HS-27A (cell line): Measurements from ENCODE around the gene OR1N2.
A peak's percentile ranks its signal among the peaks of the same experiment; 100 is the strongest.
"Not testable (repeated sequence)": the region's sequence is repeated elsewhere in the genome, so short reads cannot be mapped to it uniquely, and the experiment has no call there.

ENCODE experiments used
- DNase-seq: peaks from one replicate; pipeline ENCODE4 v3.0.0-alpha.2; 2012; ENCODE audit warnings: low read depth, missing footprints

OR1N2 gene, protein sequence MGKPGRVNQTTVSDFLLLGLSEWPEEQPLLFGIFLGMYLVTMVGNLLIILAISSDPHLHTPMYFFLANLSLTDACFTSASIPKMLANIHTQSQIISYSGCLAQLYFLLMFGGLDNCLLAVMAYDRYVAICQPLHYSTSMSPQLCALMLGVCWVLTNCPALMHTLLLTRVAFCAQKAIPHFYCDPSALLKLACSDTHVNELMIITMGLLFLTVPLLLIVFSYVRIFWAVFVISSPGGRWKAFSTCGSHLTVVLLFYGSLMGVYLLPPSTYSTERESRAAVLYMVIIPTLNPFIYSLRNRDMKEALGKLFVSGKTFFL

GRCh38 chr9:122552812-122553211 lies at the start of gene OR1N2:
OR1N2 (plus strand) TSS chr9:122553112; CDS start chr9:122553212, 100 bp downstream.
- no peak for DNase-seq

DNA sequence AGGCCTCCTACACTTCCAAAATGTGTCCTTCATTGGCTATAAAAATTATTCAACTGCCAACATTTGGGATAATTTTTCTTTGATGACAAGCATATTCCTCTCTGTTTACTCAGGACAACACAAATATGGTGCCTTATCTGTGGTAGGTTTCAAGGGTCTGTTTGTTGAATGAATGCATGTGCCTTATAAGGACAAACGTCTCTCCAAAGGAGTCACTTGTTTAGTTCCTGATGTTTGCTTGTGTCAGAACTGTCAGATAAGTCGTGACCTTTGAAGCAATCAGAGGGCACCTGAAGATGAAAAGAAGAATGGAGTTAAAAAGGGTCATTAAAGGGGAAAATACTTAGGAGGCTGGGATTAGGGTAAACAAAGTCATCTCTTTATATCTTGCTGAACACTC lies 45.9 kb upstream of the OR1N2 start:
- no peak for DNase-seq

DNA sequence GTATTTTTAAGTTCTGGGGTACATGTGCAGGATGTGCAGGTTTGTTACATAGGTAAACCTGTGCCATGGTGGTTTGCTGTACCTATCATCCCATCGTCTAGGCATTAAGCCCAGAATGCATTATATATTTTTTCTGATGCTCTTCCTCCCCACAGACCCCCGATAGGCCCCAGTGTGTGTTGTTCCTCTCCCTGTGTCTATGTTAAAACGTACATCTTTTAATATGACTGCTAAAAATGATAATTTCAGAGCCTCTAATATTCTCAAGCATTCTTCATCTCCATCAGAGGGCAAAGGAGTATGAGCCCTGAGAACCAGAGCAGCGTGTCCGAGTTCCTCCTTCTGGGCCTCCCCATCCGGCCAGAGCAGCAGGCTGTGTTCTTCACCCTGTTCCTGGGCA lies 42.4 kb upstream of the OR1N2 start, which contains the start of gene OR1J2:
TSS of gene OR1J2 (plus strand) at position 301 of the 400 bp plus-strand sequence. CDS start at position 301, 0 bp downstream.
- DNase-seq: no peak

GRCh38 chr9:122518226-122518625 lies 34.7 kb upstream of the OR1N2 start:
- DNase-seq: no peak

GRCh38 chr9:122518841-122519240 lies 34.1 kb upstream of the OR1N2 start, which contains the start of gene OR1J4:
OR1J4 (plus strand) TSS chr9:122519141; CDS start chr9:122519141, 0 bp downstream.
- DNase-seq: no peak

DNA sequence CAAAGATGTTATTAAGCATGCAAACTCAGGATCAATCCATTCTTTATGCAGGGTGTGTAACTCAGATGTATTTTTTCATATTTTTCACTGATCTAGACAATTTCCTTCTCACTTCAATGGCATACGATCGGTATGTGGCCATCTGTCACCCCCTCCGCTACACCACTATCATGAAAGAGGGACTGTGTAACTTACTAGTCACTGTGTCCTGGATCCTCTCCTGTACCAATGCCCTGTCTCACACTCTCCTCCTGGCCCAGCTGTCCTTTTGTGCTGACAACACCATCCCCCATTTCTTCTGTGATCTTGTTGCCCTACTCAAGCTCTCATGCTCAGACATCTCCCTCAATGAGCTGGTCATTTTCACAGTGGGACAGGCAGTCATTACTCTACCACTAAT lies 33.5 kb upstream of the OR1N2 start:
- DNase-seq: no peak

GRCh38 chr9:122526602-122527001 lies 26.3 kb upstream of the OR1N2 start:
- DNase-seq: no peak

DNA sequence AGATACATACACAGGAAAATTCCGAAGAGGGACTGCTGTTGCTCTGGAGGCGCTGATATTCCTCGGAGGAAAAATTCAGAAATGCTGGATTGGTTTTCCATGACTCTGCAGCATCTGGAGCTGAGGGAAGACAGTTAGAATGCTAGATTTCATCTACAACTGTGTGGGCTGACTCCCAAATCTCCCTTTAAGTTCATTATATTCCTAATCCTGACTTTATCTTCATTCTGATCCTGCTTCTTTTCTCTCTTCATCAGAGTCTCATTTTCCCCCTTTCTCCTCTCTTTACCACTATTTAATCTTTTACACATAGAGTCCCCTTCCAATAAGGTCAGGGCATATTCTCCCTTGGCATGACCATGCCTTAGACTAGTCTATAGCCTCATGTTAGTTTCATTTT lies 25.7 kb upstream of the OR1N2 start, which contains the start of gene OR1N1:
TSS of gene OR1N1 (minus strand) at position 101 of the 400 bp plus-strand sequence. CDS start at position 101, 0 bp downstream.
- no peak for DNase-seq

- not testable (repeated sequence) for DNase-seq
Observed at GRCh38 chr9:122531157-122531556, 21.8 kb upstream of the OR1N2 start.

- DNase-seq: no peak
Observed at GRCh38 chr9:122536134-122536533, 16.8 kb upstream of the OR1N2 start.

DNA sequence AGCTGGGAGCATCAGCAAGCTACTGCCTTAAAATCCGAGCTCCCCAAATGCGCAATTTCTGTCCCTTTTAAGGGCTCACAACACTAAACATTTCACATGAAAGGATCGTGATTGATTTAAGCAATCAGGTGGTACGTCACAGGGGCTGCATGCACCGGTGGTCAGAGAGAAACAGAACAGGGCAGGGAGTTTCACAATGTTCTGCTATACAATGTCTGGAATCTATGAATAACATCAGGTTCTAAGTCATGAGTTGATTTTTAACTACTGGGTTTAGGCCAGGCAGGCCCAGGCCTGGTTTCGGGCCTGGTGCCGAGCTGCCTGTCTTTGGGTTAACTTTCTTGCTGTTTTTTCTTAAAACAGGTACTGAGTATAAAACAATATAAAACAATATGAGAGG lies 15.8 kb upstream of the OR1N2 start:
- DNase-seq: not testable (repeated sequence)

GRCh38 chr9:122538757-122539156 lies 14.2 kb upstream of the OR1N2 start:
- no peak for DNase-seq

DNA sequence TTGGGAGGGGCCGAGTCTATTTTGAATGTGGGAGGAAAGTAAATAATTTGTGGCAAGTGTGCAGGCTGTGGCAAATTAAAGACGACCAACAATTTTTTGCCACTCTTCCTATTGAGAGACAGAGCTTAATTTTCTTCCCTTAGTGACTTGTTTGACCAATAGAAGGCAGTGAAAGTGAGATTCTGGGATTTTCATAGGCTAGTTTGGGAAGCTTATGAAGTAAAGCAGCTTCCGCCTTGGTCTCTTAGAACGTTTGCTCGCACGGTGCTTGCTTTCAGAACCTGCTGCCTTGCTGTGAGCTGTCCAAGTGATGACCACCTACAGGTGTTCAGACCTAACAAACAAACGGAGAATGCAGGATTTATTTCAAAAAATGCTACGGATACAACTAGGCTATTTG lies 6.7 kb upstream of the OR1N2 start:
- DNase-seq: no peak

- DNase-seq: no peak
Observed at GRCh38 chr9:122551371-122551770, 1.5 kb upstream of the OR1N2 start.

DNA sequence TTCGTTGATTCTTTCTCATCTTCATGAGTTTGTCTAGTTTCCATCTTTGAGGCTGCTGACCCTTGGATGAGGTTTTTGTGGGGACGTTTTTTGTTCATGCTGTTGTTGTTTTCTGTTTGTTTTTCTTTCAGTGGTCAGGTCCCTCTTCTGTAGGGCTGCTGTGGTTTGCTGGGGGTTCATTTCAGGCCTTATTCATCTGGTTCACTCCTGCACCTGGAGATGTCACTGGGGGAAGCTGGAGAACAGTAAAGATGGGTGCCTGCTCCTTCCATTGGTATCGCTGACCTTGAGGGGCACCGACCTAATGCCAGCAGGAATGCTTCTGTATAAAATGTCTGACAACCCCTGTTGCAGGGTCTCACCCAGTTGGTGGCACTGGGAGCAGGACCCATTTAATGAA lies 8.5 kb downstream of the OR1N2 start:
- DNase-seq: no peak

- no peak for DNase-seq
Observed at GRCh38 chr9:122562134-122562760, 9.3 kb downstream of the OR1N2 start.

- DNase-seq: no peak
Observed at GRCh38 chr9:122567901-122568300, 15.0 kb downstream of the OR1N2 start.

GRCh38 chr9:122572456-122572855 lies 19.5 kb downstream of the OR1N2 start:
- no peak for DNase-seq

DNA sequence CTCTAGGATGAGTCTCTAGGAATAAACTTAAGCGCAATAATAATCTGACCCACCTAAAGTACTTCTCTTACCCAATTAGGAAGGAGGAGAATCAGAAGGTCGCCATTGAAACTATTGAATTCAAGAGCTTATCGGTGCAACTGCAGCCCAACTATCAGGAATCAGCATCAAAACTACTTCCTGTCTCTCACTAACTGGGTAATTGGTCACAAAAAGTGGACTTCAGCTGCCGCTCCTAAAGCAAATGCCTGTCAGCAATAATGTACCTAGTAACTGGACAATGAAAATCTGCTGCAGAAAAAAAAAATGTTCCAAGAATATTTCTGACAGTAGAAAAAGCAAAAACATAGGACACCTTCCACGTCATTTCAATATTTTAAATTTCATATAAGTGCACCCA lies 27.0 kb downstream of the OR1N2 start:
- no peak for DNase-seq

GRCh38 chr9:122580360-122580759 lies 27.4 kb downstream of the OR1N2 start:
- peak; percentile 4 for DNase-seq

- DNase-seq: not testable (repeated sequence)
Observed at GRCh38 chr9:122583284-122583683, 30.4 kb downstream of the OR1N2 start, which contains the start of gene OR1L8. OR1L8 (minus strand) TSS chr9:122583384; CDS start chr9:122568477, 14,907 bp downstream.
